GM21367 (cell line): ENCODE measurements around the gene TMEM184B.

Experiments used
- ATAC-seq: cut with Tn5 transposase; IDR thresholded peaks from one replicate; pipeline ENCODE4 v1.9.1; 2021; ENCODE audit not compliant: unreplicated experiment

The TMEM184B gene

DNA sequence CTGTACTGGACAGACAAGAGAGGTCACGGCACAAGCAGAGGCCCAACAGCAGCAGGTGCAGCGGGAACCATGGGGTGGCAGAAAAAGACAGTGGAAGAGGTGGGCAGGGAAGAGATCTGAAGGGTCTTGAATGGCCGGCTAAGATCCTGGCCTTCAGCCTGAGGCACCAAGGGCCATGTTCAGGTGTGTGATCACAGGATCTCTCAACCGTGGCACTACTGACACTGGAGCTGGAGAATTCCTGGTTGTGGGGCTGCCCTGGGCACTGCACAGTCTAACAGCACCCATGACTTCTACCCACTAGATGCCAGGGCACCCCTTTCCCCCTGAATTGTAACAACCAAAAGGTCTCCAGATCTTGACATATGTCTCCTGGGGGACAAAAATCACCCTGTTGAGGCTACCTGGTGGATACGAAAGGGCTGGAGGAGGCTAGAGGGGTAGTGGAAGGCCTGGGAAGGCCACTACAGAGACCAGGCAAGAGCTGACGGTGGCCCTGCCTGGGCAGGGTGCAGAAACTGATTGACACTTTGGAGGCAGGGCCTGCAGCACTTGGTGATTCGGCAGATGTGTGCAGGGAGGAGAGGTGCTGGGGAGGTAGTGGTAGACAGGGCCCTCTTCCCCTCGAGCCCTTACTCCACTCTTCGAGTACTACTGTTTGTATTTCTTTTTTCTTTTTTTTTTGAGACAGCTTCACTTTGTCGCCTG lies 36.1 kb upstream of the TMEM184B start:
- no peak for ATAC-seq

DNA sequence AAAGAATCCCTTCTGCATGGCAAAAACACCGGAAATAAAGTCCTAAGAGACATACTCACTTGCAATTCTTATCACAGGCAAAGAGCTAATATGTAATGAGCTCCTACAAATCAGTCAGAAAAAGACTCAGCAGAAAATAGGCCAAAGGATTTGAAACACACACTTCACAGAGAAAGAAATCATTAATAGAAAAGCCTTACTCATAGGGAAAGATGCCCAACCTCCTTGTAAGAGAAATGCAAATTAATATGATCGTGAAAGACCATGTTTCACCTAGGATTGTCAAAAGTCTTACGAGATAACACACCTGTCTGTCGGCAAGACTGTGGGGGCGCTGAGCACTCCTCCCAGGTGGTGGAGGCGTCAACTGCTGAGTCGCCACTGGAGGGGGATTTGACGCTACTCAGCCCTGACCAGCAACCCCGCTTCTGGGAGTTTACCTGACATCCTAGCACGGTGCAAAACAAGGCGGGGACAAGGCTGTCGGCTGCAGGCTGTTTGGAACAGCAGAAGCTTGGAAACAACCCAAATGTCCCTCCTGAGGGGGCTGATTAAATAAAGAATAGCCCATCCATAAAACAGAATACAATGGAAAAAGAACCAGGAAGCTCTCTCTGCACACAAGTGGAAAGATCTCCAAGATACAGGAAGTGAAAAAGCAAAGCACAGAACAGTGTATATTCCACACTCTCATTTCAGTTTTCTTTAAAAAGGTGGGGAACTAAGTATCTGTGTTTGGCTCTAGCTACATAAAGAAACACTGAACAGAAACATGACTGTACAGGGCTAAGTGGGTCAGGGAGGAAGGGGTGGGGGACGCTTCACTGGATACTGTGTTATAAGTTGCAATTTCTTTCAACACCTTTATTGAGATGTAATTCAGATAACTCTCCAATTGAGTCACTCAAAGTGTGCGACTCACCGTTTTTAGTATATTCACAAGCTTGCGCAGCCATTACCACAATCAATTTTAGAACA lies 33.0 kb upstream of the TMEM184B start:
- peak; percentile 50 for ATAC-seq

DNA sequence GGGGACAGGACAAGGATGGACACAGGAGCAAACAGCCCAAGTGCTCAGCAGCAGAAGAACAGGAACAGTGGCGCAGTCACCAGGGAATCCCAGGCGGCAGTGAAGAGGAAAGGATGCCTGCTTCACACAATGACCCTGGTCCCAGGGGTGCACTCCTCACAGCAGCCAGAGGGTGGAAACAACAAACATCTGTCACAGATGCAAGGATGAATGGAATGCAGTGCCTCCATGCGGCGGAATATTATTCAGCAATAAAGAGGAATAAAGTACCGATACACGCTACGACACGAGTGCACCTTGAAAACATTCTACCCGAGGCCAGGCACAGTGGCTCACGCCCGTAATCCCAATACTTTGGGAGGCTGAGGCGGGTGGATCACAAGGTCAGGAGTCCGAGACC lies 31.7 kb upstream of the TMEM184B start:
- no peak for ATAC-seq

DNA sequence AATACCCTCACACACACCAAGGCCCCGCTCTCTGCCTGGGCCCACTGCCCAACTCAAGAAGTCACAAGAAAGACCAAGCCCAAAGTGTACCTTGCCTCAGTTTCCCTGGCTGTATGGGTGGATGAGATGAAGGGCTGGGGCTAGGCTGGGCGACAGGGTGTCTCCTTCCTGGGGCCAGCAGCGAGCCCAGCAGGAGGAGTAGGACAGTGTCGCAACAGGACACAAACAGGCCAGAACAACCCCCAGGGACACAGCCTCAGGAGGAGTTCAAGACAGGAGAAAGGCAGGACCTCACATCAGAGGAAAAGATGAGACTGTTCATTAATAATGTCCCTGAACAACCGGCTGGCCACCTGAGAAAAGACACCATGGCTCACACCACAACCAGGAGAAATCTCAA lies 31.2 kb upstream of the TMEM184B start:
- ATAC-seq = no peak

DNA sequence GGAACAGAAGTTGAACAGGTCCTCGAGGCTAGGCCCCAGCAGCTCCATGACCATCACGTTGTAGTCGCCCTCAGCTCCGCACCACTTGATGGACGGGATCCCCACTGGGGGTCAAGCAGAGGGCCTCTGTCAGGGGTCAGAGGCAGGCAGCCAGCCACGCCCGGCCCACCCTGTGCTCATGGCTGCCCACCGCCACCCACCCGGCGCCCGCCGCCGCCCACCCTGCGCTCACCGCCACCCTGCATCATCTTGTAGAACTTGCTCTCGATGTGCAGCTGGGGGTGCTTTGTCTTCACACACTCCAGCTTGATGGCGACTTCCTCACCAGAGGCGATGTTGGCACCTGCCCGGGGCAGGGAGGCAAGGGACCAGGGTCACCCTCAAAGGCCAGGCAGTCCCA lies 30.1 kb upstream of the TMEM184B start:
- ATAC-seq = no peak

DNA sequence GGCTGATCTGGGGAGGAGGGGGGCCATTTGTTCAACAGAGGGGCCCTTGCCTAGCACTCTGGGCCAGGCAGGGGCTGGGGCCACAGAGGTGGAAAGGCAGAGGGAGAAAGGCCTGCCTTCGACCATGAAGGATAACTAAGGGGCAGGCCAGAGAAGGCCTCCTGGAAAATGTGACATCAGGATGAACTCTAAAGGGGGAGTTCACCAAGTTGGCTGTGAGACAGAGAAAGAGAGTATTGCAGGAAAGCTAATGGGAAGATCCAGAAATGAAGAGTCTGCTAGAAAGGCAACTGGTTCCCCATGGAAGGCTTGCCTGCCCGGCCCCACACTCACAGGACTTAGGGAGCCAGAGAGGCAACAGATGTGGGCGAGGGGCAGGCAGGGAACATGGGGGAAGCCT lies 28.1 kb upstream of the TMEM184B start:
- no peak for ATAC-seq

DNA sequence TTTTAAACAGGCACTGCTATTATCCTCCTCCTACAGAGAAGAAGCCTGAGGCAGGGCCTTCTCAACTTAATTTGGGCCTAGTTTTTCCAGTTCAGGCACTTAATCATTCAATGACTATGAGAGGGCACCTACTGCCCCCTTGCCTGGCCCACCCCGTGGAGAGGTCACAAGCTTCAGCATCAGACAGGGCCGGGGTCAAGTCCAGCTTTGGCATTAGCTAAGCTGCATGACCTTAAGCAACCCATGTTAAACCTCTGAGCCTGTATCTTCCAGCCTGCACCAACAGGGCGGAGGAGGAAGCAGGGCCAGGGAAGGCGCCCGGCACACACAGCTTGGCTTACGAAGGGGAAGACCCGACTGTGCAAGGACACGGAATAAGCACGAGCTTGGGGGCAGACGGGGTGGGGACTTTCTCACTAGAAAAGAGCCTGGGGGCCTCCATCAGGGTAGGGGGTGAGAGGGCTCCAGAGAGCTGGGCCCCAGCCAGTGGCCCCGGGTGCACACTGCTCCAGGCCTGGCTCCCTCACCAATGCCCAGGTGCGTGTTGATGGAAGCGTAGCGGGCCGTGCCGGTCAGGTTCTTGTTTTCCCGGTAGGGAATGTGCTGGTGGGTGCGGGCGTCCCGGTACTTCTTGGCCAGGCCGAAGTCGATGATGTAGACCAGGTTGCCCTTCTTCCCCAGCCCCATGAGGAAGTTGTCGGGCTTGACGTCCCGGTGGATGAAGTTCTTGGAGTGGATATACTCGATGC lies 27.6 kb upstream of the TMEM184B start:
- no peak for ATAC-seq

DNA sequence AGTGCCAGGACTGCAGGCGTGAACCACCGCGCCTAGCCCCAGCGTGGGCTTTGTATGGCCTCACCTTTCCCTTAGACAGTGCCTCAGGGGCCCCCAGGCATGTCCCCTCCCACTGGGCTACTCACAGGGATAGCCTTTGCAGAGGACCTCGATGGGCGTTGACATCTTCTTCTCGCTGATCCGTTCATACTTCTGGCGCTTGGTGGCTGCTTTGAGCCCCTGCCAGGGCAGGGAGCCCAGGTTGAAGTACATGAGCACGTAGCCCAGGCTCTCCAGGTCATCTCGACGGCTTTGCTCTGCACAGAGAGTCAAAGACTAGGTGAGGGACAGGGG lies 26.9 kb upstream of the TMEM184B start:
- no peak for ATAC-seq

DNA sequence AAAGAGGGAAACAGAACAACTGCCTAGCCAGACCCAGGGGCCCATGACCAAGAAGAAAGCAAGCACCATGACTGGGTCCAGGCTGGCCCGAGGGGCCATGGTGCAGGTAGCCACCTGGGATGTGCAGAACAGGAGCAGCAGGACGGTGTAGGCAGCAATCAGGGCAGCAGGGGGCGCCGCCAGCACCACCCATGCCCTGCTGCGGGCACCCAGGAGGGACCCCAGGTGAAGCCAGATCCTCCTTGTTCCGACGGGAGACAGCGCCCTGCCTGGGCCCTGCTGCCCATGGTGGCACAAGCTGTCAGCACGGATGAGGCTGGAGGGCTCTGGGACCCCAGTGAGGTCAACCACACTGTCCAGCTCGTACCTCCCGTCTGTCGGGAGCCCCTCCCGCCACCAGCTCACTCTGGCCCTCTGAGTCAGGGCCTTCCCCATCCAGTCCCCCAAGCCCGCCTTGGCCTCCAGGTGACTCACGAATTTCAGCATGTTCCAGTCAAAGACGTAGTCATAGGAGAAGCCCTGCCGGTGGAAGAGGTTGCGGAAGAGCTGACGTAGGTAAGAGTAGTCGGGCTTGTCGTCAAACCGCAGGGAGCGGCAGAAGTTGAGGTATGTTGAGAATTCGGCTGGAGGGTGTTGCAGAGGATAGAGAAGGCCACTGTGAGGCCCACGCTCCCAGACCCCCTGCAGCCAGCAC lies 25.6 kb upstream of the TMEM184B start:
- no peak for ATAC-seq

DNA sequence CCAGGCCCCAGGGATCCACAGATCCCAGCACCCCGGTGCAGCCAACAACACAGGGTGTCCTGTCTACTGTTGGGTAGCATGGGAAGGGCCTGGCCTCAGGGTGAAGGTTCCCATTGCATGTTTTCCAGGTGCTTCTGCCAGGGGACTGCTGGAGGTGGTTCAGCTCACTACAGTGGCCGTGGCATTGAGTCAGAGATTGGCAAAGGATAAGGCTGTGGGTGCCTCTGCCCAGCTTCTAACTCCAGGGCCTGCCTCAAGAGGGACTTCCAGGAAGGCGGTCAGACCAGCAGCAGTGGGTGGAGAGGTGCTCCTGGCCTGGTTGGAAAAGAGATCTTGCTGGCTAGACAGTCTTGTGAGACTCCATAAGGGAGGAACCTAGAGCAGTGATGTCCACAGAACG lies 23.6 kb upstream of the TMEM184B start:
- no peak for ATAC-seq

DNA sequence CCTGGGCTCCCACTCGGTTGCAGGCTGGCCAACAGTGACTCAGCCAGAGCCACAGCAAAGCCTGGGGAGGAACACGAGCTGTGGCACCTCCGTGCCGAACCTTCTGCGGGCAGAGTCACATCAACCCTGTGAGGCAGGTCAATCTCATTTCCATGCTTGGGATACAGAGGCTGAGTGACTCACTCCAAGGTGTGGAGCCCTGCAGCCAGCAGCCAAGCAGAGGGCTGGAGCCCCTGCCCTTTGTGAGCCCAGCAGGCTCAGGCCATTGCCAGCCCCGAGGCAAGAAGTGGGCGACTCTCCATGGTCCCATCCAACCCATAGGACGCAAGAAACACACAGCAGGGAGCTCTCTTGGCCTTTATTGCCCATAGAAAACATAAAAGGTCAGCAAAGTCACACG lies 23.1 kb upstream of the TMEM184B start:
- ATAC-seq = no peak

DNA sequence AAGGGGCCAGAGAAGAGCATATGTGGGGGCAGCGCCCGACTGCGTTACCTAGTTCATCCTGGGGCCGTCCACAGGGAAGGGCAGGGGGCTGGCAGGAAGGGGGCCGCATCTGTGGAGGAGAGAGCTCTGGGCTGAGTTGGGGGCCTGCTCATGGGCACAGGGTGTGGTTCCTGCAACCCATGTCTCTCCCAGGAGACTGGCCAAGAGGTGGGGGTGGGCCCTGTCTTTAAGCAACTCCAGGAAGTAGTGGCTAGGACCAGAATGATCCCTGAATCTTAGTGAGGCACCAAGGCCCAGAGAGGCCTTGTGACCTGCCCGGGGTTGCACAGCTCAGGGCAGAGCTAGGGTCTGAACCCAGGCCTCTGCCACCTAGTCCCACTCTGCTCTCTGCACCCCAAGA lies 22.5 kb upstream of the TMEM184B start:
- ATAC-seq = no peak

DNA sequence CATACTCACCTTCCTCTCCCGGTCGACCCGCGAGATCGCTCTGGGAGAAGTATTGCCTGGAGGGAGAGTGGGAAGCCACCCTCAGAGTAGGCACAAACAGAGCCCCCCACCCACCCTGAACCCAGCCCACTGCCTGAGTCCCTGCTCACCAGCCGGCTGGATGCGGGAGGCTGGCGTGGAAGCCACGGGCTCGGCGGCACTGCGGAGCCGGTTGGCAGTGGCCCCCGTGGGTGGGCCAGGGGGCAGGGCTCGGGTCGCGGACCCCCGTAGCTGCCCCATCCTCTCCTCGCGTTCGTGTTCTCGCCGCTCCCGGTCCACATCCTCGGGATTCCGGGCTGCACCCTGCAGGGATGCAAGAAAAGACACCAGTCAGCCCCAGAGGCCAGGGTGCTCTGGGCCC lies 21.4 kb upstream of the TMEM184B start:
- no peak for ATAC-seq

DNA sequence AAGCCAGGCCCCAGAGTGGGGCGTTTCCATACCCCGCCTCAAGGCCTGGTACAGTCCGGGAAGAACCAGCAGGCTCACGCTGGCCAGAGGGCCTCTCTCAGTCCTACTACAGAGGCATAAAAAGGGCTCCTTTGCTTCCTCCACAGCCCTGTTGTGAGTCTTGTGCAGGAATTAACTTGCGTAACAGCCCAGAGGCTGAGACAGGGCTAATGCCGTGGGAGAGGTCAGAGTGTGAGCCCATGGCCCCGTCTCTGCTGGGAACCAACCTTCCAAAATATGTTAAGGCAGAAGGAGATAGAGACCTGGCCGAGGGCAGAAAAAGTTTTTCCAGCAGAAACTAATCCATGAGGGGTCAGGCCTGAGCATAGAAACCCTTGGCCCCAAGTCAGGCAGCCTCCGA lies 19.9 kb upstream of the TMEM184B start:
- no peak for ATAC-seq

DNA sequence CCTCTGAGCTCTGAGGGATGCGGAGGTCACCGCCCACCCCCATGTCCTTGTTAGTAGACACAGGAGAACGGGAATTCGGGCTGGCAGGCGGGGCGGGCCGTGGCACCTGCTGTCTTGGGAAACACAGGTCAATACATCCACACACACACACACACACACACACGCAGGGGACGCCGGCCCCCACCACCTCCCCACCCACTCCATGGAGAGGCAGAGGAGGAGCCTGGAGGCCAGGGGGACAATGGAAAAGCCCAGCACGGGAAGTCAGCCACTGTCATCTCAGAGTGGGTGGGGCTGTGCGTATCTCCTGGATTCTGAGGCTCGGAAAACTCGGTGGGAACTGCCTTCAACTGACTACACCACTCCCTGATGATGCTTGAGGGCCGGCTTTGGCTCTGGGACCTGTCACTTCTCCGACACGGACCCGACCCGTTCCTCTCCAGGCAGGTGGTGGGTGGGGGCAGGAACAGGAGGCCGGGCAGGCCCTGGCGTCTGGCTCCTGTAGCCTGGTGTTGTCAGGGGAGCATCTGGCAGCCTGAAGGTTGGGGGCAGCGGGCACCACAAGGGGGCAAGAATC lies 18.5 kb upstream of the TMEM184B start:
- no peak for ATAC-seq

DNA sequence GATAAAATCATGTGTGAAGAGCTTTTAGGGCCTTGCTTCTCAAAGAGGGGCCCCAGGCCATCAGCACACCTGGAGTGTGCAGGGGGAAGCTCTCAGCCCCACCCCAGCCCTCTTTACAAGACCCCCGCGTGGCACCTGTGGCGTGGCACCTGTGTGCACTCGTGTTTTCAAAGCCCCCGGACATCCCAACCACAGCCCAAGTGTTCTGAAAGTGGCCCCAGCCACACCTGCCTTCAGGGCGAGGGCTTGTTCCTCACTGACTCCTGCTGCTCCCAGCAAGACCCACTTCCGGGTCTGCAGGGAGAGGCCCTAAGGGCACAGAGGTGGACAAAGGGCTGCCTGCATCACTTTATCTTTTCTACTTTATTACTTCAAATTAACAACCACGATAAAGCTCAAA lies 17.5 kb upstream of the TMEM184B start:
- no peak for ATAC-seq

DNA sequence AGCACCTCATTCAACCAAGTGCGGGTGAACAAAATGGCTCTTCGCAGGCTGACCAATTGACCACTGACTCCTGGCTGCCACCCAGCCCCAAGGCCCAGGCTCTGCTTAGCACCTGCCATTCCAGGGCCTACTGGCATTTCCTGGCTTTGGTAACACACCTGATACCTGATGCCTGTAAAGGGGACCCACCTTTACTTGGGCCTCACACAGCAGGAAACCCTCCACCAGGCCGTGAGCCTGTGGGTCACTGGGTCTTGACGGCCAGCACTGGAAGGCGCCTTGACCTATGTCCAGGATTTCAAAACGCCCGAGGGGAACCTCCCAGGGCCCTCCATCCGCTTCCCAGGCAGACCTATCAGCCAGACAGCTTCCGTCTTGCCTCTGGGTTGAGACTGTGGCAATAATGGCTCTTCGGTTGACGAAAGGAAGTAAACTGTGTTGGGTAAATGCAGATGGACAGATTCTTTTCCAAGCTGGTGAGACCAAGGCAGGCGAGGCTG lies 16.8 kb upstream of the TMEM184B start:
- no peak for ATAC-seq

DNA sequence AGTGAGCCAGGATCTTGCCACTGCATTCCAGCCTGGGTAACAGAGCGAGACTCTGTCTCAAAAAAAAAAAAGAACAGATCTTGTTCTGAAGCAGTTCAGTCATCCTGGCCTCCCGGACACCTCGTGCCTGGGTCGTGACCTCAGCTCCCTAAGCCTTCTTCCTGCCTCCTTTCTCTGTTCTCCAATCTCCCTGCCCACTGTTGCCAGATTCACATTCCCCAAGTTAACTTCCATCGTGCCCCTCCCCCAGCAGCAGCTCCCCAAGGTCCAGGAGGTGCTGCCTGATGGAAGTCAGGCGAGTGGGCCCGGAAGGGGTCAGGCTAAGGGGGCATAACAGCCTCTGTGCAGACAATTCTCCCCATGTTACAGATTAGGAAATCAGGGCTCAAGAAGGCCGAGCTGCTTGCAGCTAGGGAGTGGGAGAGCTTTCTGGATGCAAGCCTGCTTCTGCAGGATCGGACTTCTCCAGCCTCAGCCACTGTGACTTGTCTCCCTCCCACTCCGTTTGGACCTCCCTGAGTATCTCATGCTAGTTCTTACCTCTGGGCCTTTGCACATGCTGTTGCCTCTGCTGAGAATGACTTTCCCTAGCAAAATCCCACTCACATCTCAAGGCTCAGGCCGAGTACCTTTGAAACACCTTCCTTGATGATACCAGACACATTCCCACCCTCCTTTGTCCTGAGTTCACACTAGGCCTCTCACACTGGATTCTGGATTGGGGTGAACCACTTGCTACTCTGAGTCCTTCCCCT lies 14.3 kb upstream of the TMEM184B start:
- no peak for ATAC-seq

DNA sequence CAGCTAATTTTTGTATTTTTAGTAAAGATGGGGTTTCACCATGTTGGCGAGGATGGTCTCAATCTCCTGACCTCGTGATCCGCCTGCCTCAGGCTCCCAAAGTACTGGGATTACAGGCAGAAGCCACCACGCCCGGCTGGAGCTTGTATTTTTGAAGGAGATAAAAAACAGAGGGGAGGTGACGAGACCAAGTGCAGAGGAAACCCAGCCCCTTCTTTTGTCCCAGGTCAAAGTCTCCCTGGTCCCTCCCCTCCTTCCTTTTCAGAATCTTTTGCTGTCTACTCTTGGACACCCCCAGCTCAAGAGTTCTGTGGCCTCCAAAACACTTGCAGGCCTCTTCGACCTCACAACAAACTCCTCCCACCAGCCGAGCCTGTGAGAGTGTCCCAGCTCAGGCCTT lies 12.2 kb upstream of the TMEM184B start:
- no peak for ATAC-seq

DNA sequence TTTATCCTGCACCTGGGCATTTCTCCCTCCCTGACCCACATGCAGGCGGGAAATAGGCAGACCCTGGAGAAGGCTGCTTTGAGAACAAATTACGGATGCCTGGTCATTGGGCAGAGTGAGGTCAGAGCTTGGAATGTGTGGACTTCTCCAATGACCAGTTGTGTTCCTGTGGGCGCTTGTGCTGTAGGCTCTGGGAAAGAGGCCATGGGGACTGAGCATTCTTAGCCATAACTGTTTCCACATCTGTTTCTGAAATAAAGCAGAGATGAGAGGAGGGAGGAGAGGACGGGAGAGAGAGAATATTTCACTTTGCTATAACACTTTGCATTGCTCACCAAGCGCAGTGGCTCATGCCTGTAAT lies 11.2 kb upstream of the TMEM184B start:
- ATAC-seq = no peak
